Hippocampal formation (tissue), 2 donors: ENCODE data around the gene L3MBTL1.

Experiments
- DNase-seq, 2 donors: peaks; one replicate each; lab custom pipeline; 2025; lab: John Stamatoyannopoulos, UW

L3MBTL1 gene

GRCh38 chr20:43535370-43536004 is 28.0 kb downstream of the L3MBTL1 start:
- DNase-seq, result no peak

GRCh38 chr20:43536041-43536816 is 28.7 kb downstream of the L3MBTL1 start:
- DNase-seq, result no peak

- DNase-seq, result no peak
Observed at GRCh38 chr20:43536817-43537440, 29.4 kb downstream of the L3MBTL1 start.

GRCh38 chr20:43537921-43538877 is 30.7 kb downstream of the L3MBTL1 start:
- peak; percentile 39 to 54 for DNase-seq

GRCh38 chr20:43538878-43539700 is 31.6 kb downstream of the L3MBTL1 start:
- no peak for DNase-seq

- DNase-seq, result no peak
Observed at GRCh38 chr20:43539975-43540672, 32.6 kb downstream of the L3MBTL1 start.

GRCh38 chr20:43540673-43541060 is 33.2 kb downstream of the L3MBTL1 start:
- no peak for DNase-seq

- no peak for DNase-seq
Observed at GRCh38 chr20:43541214-43541613, 33.7 kb downstream of the L3MBTL1 start.

GRCh38 chr20:43542161-43542560 is 34.7 kb downstream of the L3MBTL1 start:
- DNase-seq, result no peak

- no peak for DNase-seq
Observed at GRCh38 chr20:43542674-43543073, 35.2 kb downstream of the L3MBTL1 start.

GRCh38 chr20:43543138-43543537 is 35.6 kb downstream of the L3MBTL1 start:
- DNase-seq, result no peak

GRCh38 chr20:43544501-43544900 is 37.0 kb downstream of the L3MBTL1 start:
- no peak for DNase-seq

GRCh38 chr20:43545837-43546578 is 38.5 kb downstream of the L3MBTL1 start:
- DNase-seq, result no peak

GRCh38 chr20:43548273-43548880 is 40.9 kb downstream of the L3MBTL1 start:
- DNase-seq, result no peak

GRCh38 chr20:43549416-43550065 is 42.0 kb downstream of the L3MBTL1 start:
- DNase-seq, result no peak

- no peak for DNase-seq
Observed at GRCh38 chr20:43550456-43550855, 43.0 kb downstream of the L3MBTL1 start.

GRCh38 chr20:43554369-43554768 is 46.9 kb downstream of the L3MBTL1 start:
- DNase-seq, result no peak

GRCh38 chr20:43558412-43559146 is 51.1 kb downstream of the L3MBTL1 start, which contains the start of gene SGK2:
TSS of gene SGK2 (plus strand) at chr20:43559027. CDS start at chr20:43566496, 7,469 bp downstream.
- DNase-seq, result peak in 1 of 2 donors; percentile 4
